ENCODE results near the gene TMEM8B.
A peak's percentile ranks its signal among the peaks of the same experiment; 100 is the strongest.
"Not testable (repeated sequence)": the region's sequence is repeated elsewhere in the genome, so short reads cannot be mapped to it uniquely, and the experiment has no call there.

TMEM8B gene

GRCh38 chr9:35909274-35909673, 80.2 kb downstream of the TMEM8B start, which contains the start of gene SPAAR:
Gene SPAAR, plus strand, starts transcription at chr9:35909490. Its CDS starts 974 bp downstream, at chr9:35910464.
- DNase-seq: no peak

DNA sequence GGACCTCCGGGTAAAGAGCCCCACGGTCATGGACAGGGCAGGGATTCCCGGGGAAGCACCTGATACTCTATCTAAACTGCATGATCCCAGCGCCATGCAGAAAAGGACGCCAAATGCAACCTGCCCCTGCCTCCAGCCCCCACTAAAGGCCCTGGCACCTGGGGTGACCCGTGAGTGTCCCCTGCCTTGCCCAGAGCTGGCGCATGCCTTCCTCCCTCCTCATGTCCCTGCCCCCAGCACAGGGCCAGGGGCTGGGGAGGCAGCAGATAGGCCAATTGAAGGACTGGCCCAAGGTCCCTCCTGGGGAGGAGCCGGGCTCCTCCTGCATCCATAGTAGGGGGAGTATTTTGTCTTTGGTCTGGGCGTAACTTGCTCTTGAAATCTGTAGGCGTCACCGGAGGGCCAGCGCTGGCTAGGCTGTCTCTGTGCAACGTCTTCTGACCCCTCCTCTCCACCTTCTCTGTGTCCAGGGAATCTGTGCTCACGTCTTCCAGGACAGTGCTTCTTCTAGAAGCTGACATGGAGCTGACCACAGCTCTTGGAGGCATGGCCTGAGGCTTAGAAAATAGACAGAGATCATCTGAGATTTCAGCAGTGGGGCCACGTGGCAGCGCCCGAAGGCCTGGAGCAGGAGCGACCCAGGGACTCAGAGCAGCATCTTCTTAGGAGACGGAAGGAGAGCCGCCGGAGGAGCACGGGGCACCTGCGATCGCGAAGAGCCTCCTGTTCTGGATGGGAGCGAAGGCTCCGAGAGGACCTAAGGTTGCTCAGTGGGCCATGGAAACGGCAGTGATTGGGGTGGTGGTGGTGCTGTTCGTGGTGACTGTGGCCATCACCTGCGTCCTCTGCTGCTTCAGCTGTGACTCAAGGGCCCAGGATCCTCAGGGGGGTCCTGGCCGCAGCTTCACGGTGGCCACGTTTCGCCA, 80.9 kb downstream of the TMEM8B start:
- DNase-seq: no peak

- DNase-seq: peak in 3 of 5 experiments; percentile 3 to 93 (median 24)
Observed at GRCh38 chr9:35910613-35911359, 81.8 kb downstream of the TMEM8B start.

DNA sequence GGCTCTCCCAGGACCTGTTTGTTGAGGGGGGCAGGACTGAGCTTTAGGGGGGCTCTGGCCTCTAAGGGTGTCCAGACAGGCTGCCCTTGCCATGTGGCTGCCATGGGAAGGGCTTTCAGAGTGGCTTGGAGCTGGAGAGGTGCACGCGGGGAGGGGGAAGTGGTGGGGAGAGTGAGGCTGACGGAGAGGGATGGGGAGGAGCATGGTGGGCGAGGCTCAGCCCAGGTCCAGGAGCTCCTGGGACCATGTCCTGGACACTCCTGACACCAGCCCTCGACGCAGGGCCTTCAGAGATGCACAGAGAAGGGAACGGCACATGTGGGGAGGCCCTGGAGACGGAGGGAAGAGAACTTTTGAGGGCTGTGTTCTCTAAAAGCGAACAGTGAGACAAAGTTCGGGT, 82.7 kb downstream of the TMEM8B start:
- DNase-seq: no peak

GRCh38 chr9:35912791-35913400, 83.9 kb downstream of the TMEM8B start:
- DNase-seq: no peak

DNA sequence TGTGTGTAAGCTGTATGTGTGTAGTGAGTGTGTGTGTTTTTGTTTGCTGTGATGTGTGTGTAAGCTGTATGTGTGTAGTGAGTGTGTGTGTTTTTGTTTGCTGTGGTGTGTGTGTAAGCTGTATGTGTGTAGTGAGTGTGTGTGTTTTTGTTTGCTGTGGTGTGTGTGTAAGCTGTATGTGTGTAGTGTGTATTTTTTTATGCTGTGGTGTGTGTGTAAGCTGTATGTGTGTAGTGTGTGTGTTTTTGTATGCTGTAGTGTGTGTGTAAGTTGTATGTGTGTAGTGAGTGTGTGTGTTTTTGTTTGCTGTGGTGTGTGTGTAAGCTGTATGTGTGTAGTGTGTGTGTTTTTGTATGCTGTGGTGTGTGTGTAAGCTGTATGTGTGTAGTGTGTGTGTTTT, 84.4 kb downstream of the TMEM8B start:
- not testable (repeated sequence) for DNase-seq

GRCh38 chr9:35914301-35914807, 85.3 kb downstream of the TMEM8B start:
- peak in 1 of 5 experiments; percentile 50 for DNase-seq

Data from T-helper 2 cell (primary cell).